GM21526 (cell line): Measurements from ENCODE around the gene RAB31.
"Not testable (repeated sequence)": the region's sequence is repeated elsewhere in the genome, so short reads cannot be mapped to it uniquely, and the experiment has no call there.

Experiments used
- ATAC-seq: cut with Tn5 transposase; IDR thresholded peaks from one replicate; pipeline ENCODE4 v1.9.1; 2021; ENCODE audit warnings: moderate library complexity; ENCODE audit not compliant: unreplicated experiment, low FRiP score

RAB31 gene

GRCh38 chr18:9708057-9708433, at the start of gene RAB31:
RAB31 (plus strand) TSS chr18:9708301; CDS start chr18:9708406, 105 bp downstream.
- peak; percentile 43 for ATAC-seq

- ATAC-seq = no peak
Observed at GRCh38 chr18:9659499-9660375, 48.4 kb upstream of the RAB31 start.

- no peak for ATAC-seq
Observed at GRCh38 chr18:9661564-9661963, 46.5 kb upstream of the RAB31 start.

- no peak for ATAC-seq
Observed at GRCh38 chr18:9663377-9663776, 44.7 kb upstream of the RAB31 start.

- no peak for ATAC-seq
Observed at GRCh38 chr18:9665314-9665713, 42.8 kb upstream of the RAB31 start.

- no peak for ATAC-seq
Observed at GRCh38 chr18:9666548-9666947, 41.6 kb upstream of the RAB31 start.

GRCh38 chr18:9669016-9669415, 39.1 kb upstream of the RAB31 start:
- no peak for ATAC-seq

GRCh38 chr18:9671214-9671613, 36.9 kb upstream of the RAB31 start:
- no peak for ATAC-seq

- ATAC-seq = peak; percentile 96
Observed at GRCh38 chr18:9673296-9674251, 34.5 kb upstream of the RAB31 start.

- not testable (repeated sequence) for ATAC-seq
Observed at GRCh38 chr18:9678216-9678615, 29.9 kb upstream of the RAB31 start.

GRCh38 chr18:9679125-9679524, 29.0 kb upstream of the RAB31 start:
- ATAC-seq = no peak

- ATAC-seq = no peak
Observed at GRCh38 chr18:9681217-9681616, 26.9 kb upstream of the RAB31 start.

GRCh38 chr18:9682572-9682971, 25.5 kb upstream of the RAB31 start:
- ATAC-seq = no peak

- no peak for ATAC-seq
Observed at GRCh38 chr18:9683418-9684396, 24.4 kb upstream of the RAB31 start.

- ATAC-seq = no peak
Observed at GRCh38 chr18:9684881-9685614, 23.1 kb upstream of the RAB31 start.

- ATAC-seq = no peak
Observed at GRCh38 chr18:9685615-9685890, 22.5 kb upstream of the RAB31 start.

GRCh38 chr18:9688036-9688741, 19.9 kb upstream of the RAB31 start:
- ATAC-seq = no peak

- ATAC-seq = no peak
Observed at GRCh38 chr18:9689253-9689652, 18.8 kb upstream of the RAB31 start.
